DMS 273 (cell line): Measurements from ENCODE around the gene FAM20C.
"Not testable (repeated sequence)": the region's sequence is repeated elsewhere in the genome, so short reads cannot be mapped to it uniquely, and the experiment has no call there.

Source experiments
- DNase-seq: peaks from one replicate; lab custom pipeline; 2025; ENCODE audit not compliant: unreplicated experiment; lab: John Stamatoyannopoulos, UW

Gene FAM20C

GRCh38 chr7:255721-256361 lies 63.5 kb downstream of the FAM20C start:
- no peak for DNase-seq

- no peak for DNase-seq
Observed at GRCh38 chr7:256461-256940, 64.1 kb downstream of the FAM20C start.

GRCh38 chr7:256981-257646 lies 64.7 kb downstream of the FAM20C start:
- DNase-seq, result no peak

GRCh38 chr7:257647-257992 lies 65.2 kb downstream of the FAM20C start:
- DNase-seq, result no peak

- DNase-seq, result no peak
Observed at GRCh38 chr7:258476-259190, 66.3 kb downstream of the FAM20C start.

- no peak for DNase-seq
Observed at GRCh38 chr7:259191-259505, 66.8 kb downstream of the FAM20C start.

GRCh38 chr7:259751-260405 lies 67.5 kb downstream of the FAM20C start:
- DNase-seq, result no peak

GRCh38 chr7:260441-261281 lies 68.3 kb downstream of the FAM20C start:
- no peak for DNase-seq

GRCh38 chr7:261341-262250 lies 69.2 kb downstream of the FAM20C start:
- DNase-seq, result no peak

GRCh38 chr7:262251-262572 lies 69.8 kb downstream of the FAM20C start:
- DNase-seq, result no peak

GRCh38 chr7:262631-263311 lies 70.4 kb downstream of the FAM20C start:
- not testable (repeated sequence) for DNase-seq

GRCh38 chr7:263483-264351 lies 71.3 kb downstream of the FAM20C start:
- DNase-seq, result peak; percentile 49

- peak; percentile 48 for DNase-seq
Observed at GRCh38 chr7:264541-265191, 72.3 kb downstream of the FAM20C start.

- DNase-seq, result peak; percentile 41
Observed at GRCh38 chr7:265192-265997, 73.0 kb downstream of the FAM20C start.

GRCh38 chr7:265998-266850 lies 73.9 kb downstream of the FAM20C start:
- no peak for DNase-seq
